CD14-positive monocyte (primary cell): ENCODE measurements around the gene HS3ST3B1. TPM values are rescaled to one million over a fixed set of nuclear protein-coding genes. Genes with fewer than 3 reads are reported as not detected.

Source experiments
- DNase-seq, 3 donors: peaks; one replicate each; pipeline ENCODE4 v3.0.0-alpha.2; 2011 to 2022
- H2AFZ ChIP-seq: 2 replicates; pipeline ENCODE4 v1.6.0; 2012; ENCODE audit warnings: mild to moderate bottlenecking, low read depth, low read length, inconsistent platforms; ENCODE audit not compliant: insufficient read depth, poor library complexity, severe bottlenecking
- H3K27ac ChIP-seq, 2 donors: 1 replicate in 1 of 2; 2 replicates in 1 of 2; pipeline ENCODE4 v1.5.1; 2012 to 2013; ENCODE audit warnings: low read length in 2 of 2, control low read depth in 1 of 2, inconsistent platforms in 1 of 2, low read depth in 1 of 2, mild to moderate bottlenecking in 1 of 2
- H3K27me3 ChIP-seq, 2 donors: one replicate each; pipeline versions ENCODE4 v1.6.0 to v1.6.1; 2011 to 2013; ENCODE audit warnings: low read length in 2 of 2; ENCODE audit not compliant: control insufficient read depth in 2 of 2, insufficient read depth in 2 of 2
- H3K36me3 ChIP-seq, 2 donors: replicated peaks in 1 of 2; 1 replicate in 1 of 2; 2 replicates in 1 of 2; pipeline versions ENCODE4 v1.5.1 to v1.6.1; 2012 to 2013; ENCODE audit warnings: low read length in 2 of 2, control low read depth in 1 of 2, inconsistent platforms in 1 of 2, mild to moderate bottlenecking in 1 of 2; ENCODE audit not compliant: insufficient read depth in 2 of 2, control insufficient read depth in 1 of 2
- H3K4me1 ChIP-seq, 2 donors: 1 replicate in 1 of 2; 2 replicates in 1 of 2; pipeline versions ENCODE4 v1.5.1 to v1.6.1; 2012 to 2013; ENCODE audit warnings: low read length in 2 of 2, control low read depth in 1 of 2, inconsistent platforms in 1 of 2, mild to moderate bottlenecking in 1 of 2, moderate library complexity in 1 of 2; ENCODE audit not compliant: insufficient read depth in 2 of 2, control insufficient read depth in 1 of 2
- H3K4me2 ChIP-seq: replicated peaks from 2 replicates; pipeline ENCODE3; 2012; ENCODE audit warnings: low read length, moderate library complexity, mild to moderate bottlenecking; ENCODE audit not compliant: poor library complexity, severe bottlenecking; ENCODE audit errors: extremely low read depth
- H3K4me3 ChIP-seq, 3 experiments: fragments of 200-600 bp in 1 of 3; sonication (generic) in 1 of 3; replicated peaks in 1 of 3; 1 replicate in 2 of 3; 2 replicates in 1 of 3; pipeline ENCODE4 v1.5.1; 2011 to 2013; ENCODE audit warnings: low read length in 3 of 3, mild to moderate bottlenecking in 3 of 3, control low read depth in 2 of 3, low read depth in 2 of 3, inconsistent platforms in 1 of 3, moderate library complexity in 1 of 3
- H3K79me2 ChIP-seq: 2 replicates; pipeline ENCODE4 v1.6.0; 2012; ENCODE audit warnings: mild to moderate bottlenecking, control low read depth, inconsistent platforms, low read length, moderate library complexity; ENCODE audit not compliant: insufficient read depth
- H3K9ac ChIP-seq: 2 replicates; pipeline ENCODE4 v1.6.0; 2017; ENCODE audit warnings: low read length, mild to moderate bottlenecking; ENCODE audit not compliant: insufficient read depth, poor library complexity, severe bottlenecking
- H3K9me3 ChIP-seq, 2 donors: replicated peaks in 1 of 2; 1 replicate in 1 of 2; 2 replicates in 1 of 2; pipeline versions ENCODE4 v1.5.1 to v1.6.1; 2012 to 2013; ENCODE audit warnings: low read length in 2 of 2, control low read depth in 1 of 2; ENCODE audit not compliant: control insufficient read depth in 1 of 2, insufficient read depth in 1 of 2
- H4K20me1 ChIP-seq: 2 replicates; pipeline ENCODE4 v1.6.0; 2012; ENCODE audit warnings: mild to moderate bottlenecking, low read length, control low read depth, moderate library complexity; ENCODE audit not compliant: insufficient read depth
- H3K27ac Mint-ChIP-seq, 7 donors: one replicate each; pipeline ENCODE4 v1.8.0; 2020; ENCODE audit warnings: mild to moderate bottlenecking in 7 of 7, mixed read lengths in 7 of 7, moderate library complexity in 6 of 7, inconsistent platforms in 2 of 7
- H3K27me3 Mint-ChIP-seq, 3 donors: one replicate each; pipeline ENCODE4 v1.8.0; 2021 to 2022; ENCODE audit warnings: low read depth in 3 of 3, mild to moderate bottlenecking in 3 of 3, mixed read lengths in 3 of 3, moderate library complexity in 3 of 3, inconsistent platforms in 1 of 3
- H3K36me3 Mint-ChIP-seq, 2 donors: one replicate each; pipeline ENCODE4 v1.8.0; 2020; ENCODE audit warnings: mixed read lengths in 2 of 2, inconsistent platforms in 1 of 2, mild to moderate bottlenecking in 1 of 2
- H3K4me1 Mint-ChIP-seq: one replicate; pipeline ENCODE4 v1.8.0; 2020; ENCODE audit warnings: mild to moderate bottlenecking, mixed read lengths
- H3K4me3 Mint-ChIP-seq, 2 donors: one replicate each; pipeline ENCODE4 v1.8.0; 2020; ENCODE audit warnings: mild to moderate bottlenecking in 2 of 2, mixed read lengths in 2 of 2, moderate library complexity in 1 of 2
- H3K9me3 Mint-ChIP-seq, 7 donors: one replicate each; pipeline ENCODE4 v1.8.0; 2020 to 2022; ENCODE audit warnings: mixed read lengths in 7 of 7, mild to moderate bottlenecking in 6 of 7, moderate library complexity in 6 of 7, inconsistent platforms in 2 of 7
- WGBS: methylation state at CpG from one replicate; pipeline ENCODE4 v1.1.5; 2013; ENCODE audit warnings: missing lambda C conversion rate; ENCODE audit not compliant: insufficient coverage; 5-methylcytosine and 5-hydroxymethylcytosine counted together
- intact Hi-C, 2 donors: fragments of 100-400 bp; cut with micrococcal nuclease; formaldehyde crosslinking; loops; one replicate each; pipeline versions ENCODE4 v1.15.0 to v1.15.1; 2023
- polyA plus RNA-seq, 3 donors: library from polyadenylated mRNA; depleted of rRNA in 1 of 3; unstranded in 2 of 3; stranded (reverse) in 1 of 3; fragments of 300-500 nt in 2 of 3; fragments of >200 nt in 1 of 3; fragmentation: Illumina TruSeq in 2 of 3; gene quantifications; 1 replicate in 2 of 3; 2 replicates in 1 of 3; pipeline ENCODE4 v1.2.3, GENCODE V29; 2012 to 2021
- TF ChIP-seq, protein P1 (sequence below): fragments of 200-600 bp; IDR thresholded peaks from one replicate; pipeline ENCODE4 v1.8.0; 2022; ENCODE audit warnings: antibody characterized with exemption, mild to moderate bottlenecking

Gene HS3ST3B1
- polyA plus RNA-seq, 3 donors = 0.09 to 0.73 (median 0.32) TPM

DNA sequence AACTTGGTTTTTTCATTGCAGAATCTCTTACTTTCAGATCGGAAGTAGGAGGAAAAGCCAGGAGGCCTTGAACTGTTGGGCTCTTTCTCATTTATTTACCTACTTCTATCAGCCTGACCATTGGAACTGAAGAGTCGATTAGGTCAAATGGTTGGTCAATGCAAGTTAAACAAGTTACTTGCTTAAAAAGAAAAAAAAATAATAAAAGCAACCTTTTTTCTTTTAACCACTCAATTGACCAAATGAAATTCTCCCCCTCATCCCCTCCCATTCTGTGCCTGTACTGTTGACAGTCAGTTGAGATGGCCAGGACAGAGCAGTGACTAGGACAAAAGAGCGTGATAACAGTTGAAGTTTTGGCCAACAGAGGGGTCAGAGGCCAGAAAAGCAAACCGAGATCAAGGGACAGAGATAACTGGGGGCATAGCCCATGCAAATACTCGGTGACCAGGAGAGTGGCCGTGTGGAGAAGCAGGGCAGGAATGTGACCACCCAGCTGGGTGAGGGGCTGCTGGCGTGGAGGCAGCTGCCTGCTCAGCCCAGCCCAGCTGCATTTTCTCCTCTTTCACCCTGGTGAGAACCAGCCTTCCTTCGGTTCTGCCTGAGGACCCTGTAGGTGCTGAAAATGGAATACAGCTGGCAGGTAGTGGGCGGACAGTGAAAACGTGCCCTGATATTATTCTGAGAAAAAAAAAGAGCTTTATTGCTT lies 72.2 kb downstream of the HS3ST3B1 start:
- H3K9me3 Mint-ChIP-seq = peaks cover 0 to 5% (median 0%) of the 10 kb centered on the region in 7 donors
- Histone ChIP-seq H3K9ac (no peak overlapping the region), H3K4me2 (no peak overlapping the region), H3K79me2 (no peaks in the 10 kb centered on the region), H3K9me3 (no peaks in the 10 kb centered on the region), H2AFZ (no peak overlapping the region), H3K36me3 (no peaks in the 10 kb centered on the region), H4K20me1 (no peaks in the 10 kb centered on the region), H3K27me3 (no peaks in the 10 kb centered on the region), H3K27ac (no peak overlapping the region), H3K4me3 (no peak overlapping the region), H3K4me1 (no peaks in the 10 kb centered on the region)
- H3K36me3 Mint-ChIP-seq = no peaks in the 10 kb centered on the region
- H3K4me3 Mint-ChIP-seq = no peak overlapping the region
- H3K27ac Mint-ChIP-seq = peak overlapping the region in 1 of 7 donors; percentile 19
- H3K27me3 Mint-ChIP-seq = peaks cover 1 to 5% (median 2%) of the 10 kb centered on the region in 3 donors
- no peak for DNase-seq
- intact Hi-C loops = no loop called here
- no peaks in the 10 kb centered on the region for H3K4me1 Mint-ChIP-seq
- TF ChIP-seq, protein P1, sequence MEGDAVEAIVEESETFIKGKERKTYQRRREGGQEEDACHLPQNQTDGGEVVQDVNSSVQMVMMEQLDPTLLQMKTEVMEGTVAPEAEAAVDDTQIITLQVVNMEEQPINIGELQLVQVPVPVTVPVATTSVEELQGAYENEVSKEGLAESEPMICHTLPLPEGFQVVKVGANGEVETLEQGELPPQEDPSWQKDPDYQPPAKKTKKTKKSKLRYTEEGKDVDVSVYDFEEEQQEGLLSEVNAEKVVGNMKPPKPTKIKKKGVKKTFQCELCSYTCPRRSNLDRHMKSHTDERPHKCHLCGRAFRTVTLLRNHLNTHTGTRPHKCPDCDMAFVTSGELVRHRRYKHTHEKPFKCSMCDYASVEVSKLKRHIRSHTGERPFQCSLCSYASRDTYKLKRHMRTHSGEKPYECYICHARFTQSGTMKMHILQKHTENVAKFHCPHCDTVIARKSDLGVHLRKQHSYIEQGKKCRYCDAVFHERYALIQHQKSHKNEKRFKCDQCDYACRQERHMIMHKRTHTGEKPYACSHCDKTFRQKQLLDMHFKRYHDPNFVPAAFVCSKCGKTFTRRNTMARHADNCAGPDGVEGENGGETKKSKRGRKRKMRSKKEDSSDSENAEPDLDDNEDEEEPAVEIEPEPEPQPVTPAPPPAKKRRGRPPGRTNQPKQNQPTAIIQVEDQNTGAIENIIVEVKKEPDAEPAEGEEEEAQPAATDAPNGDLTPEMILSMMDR = no peak
- 92% methylated on average over 4 of the region's 10 CpGs for WGBS

DNA sequence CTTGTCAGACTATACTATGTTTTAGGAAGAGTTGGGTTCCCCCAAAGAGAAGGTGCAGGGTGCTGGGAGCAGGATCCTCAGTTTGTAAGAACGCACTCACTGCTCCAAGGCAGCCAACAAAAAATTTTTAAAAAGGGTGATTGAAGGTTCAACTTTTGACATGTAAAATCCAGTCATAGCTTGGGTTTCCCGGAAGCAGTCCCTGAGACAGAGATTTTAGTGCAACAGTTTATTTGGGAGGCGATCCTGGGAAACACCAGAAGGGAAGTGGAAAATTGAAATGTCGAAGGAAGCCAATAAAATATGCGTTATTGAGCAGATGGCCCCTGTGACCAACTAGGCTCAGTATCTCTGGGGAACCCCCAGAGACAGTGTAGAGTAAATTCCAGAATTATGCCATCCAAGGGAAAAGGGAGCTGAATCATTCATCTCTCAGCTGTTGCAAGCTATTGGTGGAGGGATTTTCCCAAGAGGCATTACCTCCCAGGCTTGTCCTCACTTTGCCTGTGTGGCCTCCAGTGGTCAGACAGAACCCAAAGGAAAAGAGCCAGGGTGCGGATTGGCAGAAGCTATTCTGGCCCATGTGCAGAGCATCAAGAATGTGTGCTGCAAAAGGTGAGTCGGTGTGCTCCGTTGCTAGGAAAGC lies 72.9 kb downstream of the HS3ST3B1 start:
- peaks cover 1 to 3% (median 2%) of the 10 kb centered on the region in 3 donors for H3K27me3 Mint-ChIP-seq
- 98% methylated on average over 4 of the region's 8 CpGs for WGBS
- peak in 1 of 3 donors; percentile 70 for DNase-seq
- peaks cover 0 to 5% (median 0%) of the 10 kb centered on the region in 7 donors for H3K9me3 Mint-ChIP-seq
- Histone ChIP-seq H2AFZ (no peak overlapping the region), H3K4me1 (no peaks in the 10 kb centered on the region), H3K4me2 (no peak overlapping the region), H3K9me3 (no peaks in the 10 kb centered on the region), H4K20me1 (no peaks in the 10 kb centered on the region), H3K36me3 (no peaks in the 10 kb centered on the region), H3K79me2 (no peaks in the 10 kb centered on the region), H3K27ac (no peak overlapping the region), H3K27me3 (no peaks in the 10 kb centered on the region), H3K9ac (no peak overlapping the region), H3K4me3 (no peak overlapping the region)
- no peaks in the 10 kb centered on the region for H3K4me1 Mint-ChIP-seq
- H3K4me3 Mint-ChIP-seq = no peak overlapping the region
- intact Hi-C loops = no loop called here
- H3K36me3 Mint-ChIP-seq = no peaks in the 10 kb centered on the region
- H3K27ac Mint-ChIP-seq = peak overlapping the region in 2 of 7 donors; percentile 19 to 25
- TF ChIP-seq, protein P1 = no peak
